ENCODE measurements around the gene COL20A1.
A peak's percentile ranks its signal among the peaks of the same experiment; 100 is the strongest.

The COL20A1 gene

DNA sequence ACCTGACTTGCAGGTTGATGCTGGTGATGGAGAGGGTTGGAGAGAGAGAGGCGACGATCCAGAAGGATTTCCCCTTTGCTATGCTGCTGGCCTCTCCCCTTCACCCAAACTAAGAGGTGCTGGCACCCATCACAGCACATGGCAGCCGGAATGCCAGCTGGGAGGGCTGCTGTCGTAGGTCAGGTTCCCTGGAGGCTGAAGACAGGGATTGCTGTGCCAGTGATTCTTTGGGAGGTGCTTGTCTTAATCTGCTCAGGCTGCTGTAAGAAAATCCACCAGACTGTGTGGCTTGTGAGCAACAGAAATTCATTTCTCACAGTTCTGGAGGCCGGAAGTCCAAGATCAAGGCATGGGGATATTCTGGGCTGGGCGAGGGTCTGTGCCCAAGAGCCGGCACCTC, 24.7 kb upstream of the COL20A1 start:
- TF ChIP-seq, protein P1, sequence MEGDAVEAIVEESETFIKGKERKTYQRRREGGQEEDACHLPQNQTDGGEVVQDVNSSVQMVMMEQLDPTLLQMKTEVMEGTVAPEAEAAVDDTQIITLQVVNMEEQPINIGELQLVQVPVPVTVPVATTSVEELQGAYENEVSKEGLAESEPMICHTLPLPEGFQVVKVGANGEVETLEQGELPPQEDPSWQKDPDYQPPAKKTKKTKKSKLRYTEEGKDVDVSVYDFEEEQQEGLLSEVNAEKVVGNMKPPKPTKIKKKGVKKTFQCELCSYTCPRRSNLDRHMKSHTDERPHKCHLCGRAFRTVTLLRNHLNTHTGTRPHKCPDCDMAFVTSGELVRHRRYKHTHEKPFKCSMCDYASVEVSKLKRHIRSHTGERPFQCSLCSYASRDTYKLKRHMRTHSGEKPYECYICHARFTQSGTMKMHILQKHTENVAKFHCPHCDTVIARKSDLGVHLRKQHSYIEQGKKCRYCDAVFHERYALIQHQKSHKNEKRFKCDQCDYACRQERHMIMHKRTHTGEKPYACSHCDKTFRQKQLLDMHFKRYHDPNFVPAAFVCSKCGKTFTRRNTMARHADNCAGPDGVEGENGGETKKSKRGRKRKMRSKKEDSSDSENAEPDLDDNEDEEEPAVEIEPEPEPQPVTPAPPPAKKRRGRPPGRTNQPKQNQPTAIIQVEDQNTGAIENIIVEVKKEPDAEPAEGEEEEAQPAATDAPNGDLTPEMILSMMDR (IDR thresholded peaks at IDR 0.05): no peak
- peaks cover 8 to 9% of the 10 kb centered on the region in 2 experiments for H3K4me1 ChIP-seq (ENCODE audit: control insufficient read depth in 1 of 2, insufficient read depth in 1 of 2, low read depth in 1 of 2, low read length in 1 of 2)
- H3K9me3 ChIP-seq: no peaks in the 10 kb centered on the region
- H3K27me3 ChIP-seq: peaks cover 67% of the 10 kb centered on the region
- no peaks in the 10 kb centered on the region for H3K36me3 ChIP-seq
- H3K4me3 ChIP-seq (ENCODE audit: low read depth in 1 of 2, low read length in 1 of 2): no peak overlapping the region
- H3K27ac ChIP-seq: no peak overlapping the region

DNA sequence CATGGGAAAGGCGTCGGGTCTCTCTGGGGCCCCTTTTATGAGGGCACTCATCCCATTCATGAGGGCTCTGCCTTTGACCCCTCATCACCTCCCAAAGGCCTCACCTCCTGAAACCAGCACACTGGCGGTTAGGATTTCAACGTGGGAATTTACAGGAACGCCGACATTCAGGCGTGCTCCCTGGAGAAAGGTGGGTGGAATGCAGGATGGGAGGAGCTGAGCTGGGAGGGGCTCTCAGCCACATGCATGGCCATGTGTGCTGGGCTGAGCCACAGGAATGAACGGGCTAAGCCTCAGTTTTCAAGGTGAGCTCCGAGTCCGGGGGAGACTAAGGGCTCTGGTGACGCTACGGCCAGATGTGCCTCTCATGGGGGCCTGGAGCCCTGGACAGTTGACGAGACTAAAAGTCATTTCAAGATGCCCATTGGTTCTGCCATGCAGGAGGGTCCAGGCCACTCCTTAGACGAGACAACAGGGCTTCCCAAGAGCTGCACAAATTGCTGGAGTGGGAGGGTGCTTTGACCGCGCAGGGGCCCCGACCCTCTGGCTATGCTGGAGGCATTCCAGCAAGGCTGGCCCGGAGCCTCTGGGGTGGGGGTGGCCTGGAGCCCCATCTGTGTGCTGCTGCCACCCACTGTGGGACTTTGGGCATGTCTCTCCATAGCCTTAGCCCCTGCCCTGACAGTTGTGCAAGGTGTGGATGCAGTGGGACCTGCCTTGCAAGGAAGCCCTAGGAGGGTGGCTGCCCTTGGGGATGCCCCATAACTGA, 24.1 kb upstream of the COL20A1 start:
- Histone ChIP-seq H3K36me3 (no peaks in the 10 kb centered on the region), H3K9me3 (no peaks in the 10 kb centered on the region), H3K4me3 (ENCODE audit: low read depth in 1 of 2, low read length in 1 of 2) (no peak overlapping the region), H3K27me3 (peaks cover 61% of the 10 kb centered on the region), H3K27ac (no peak overlapping the region), H3K4me1 (ENCODE audit: control insufficient read depth in 1 of 2, insufficient read depth in 1 of 2, low read depth in 1 of 2, low read length in 1 of 2) (peaks cover 14 to 15% of the 10 kb centered on the region in 2 experiments)
- TF ChIP-seq, protein P1 (IDR thresholded peaks at IDR 0.05): no peak

DNA sequence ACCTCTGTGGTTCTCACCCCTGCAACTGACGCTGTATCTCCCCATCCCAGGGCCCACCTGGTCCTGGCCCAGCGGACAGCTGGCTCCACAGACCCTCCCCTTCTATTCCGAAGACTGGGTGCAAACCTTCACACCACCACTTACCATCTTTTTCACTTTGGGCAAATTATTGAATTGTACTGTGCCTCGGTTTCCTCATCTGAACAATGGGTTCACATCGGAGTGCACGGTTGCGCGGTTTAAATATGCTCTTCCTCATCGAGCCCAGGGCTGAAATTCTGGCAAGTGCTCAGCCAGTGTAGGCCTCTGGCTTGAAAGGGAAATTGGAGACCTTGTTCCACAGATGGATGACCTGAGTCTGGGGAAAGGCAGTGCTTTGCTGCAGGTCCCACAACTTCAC, 23.3 kb upstream of the COL20A1 start:
- TF ChIP-seq, protein P1 (IDR thresholded peaks at IDR 0.05): no peak
- no peak overlapping the region for H3K4me3 ChIP-seq (ENCODE audit: low read depth in 1 of 2, low read length in 1 of 2)
- H3K4me1 ChIP-seq (ENCODE audit: control insufficient read depth in 1 of 2, insufficient read depth in 1 of 2, low read depth in 1 of 2, low read length in 1 of 2): peaks cover 15 to 16% of the 10 kb centered on the region in 2 experiments
- H3K9me3 ChIP-seq: no peaks in the 10 kb centered on the region
- no peak overlapping the region for H3K27ac ChIP-seq
- peaks cover 52% of the 10 kb centered on the region for H3K27me3 ChIP-seq
- no peaks in the 10 kb centered on the region for H3K36me3 ChIP-seq

DNA sequence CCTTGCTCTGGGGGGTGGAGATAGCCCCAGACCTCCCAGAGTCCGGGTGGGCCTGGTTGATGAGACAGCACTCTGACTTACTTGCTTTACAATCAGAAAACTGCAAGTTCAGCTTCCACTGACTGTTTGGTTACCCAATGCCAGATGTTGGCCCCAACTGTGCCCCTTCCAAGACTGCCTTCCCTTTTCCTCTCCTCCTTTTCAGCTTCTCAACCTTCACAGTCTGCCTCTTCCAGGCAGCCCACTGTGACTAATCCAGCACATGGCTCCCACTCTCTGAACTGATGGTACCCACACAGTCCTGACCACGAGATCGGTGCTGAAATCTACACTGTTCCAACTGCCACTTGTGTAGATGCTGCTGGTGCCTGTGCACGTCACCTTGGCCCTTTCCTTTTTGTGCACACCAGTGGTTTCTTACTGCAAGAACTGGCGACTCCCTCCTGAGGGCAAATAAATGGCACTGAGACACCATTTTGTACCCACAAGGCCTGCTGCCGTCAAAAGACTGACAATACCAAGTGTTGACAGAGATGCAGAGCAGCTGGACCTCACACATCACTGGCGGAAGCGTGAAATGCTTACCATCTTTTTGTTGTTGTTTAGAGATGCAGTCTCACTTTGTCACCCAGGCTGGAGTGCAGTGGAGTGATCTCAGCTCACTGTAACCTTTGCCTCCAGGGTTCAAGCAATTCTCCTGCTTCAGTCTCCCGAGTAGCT, 22.2 kb upstream of the COL20A1 start:
- Histone ChIP-seq H3K4me1 (ENCODE audit: control insufficient read depth in 1 of 2, insufficient read depth in 1 of 2, low read depth in 1 of 2, low read length in 1 of 2) (peaks cover 15 to 16% of the 10 kb centered on the region in 2 experiments), H3K9me3 (no peaks in the 10 kb centered on the region), H3K27me3 (peaks cover 42% of the 10 kb centered on the region), H3K4me3 (ENCODE audit: low read depth in 1 of 2, low read length in 1 of 2) (no peak overlapping the region), H3K36me3 (no peaks in the 10 kb centered on the region), H3K27ac (no peak overlapping the region)
- TF ChIP-seq, protein P1 (IDR thresholded peaks at IDR 0.05): no peak

DNA sequence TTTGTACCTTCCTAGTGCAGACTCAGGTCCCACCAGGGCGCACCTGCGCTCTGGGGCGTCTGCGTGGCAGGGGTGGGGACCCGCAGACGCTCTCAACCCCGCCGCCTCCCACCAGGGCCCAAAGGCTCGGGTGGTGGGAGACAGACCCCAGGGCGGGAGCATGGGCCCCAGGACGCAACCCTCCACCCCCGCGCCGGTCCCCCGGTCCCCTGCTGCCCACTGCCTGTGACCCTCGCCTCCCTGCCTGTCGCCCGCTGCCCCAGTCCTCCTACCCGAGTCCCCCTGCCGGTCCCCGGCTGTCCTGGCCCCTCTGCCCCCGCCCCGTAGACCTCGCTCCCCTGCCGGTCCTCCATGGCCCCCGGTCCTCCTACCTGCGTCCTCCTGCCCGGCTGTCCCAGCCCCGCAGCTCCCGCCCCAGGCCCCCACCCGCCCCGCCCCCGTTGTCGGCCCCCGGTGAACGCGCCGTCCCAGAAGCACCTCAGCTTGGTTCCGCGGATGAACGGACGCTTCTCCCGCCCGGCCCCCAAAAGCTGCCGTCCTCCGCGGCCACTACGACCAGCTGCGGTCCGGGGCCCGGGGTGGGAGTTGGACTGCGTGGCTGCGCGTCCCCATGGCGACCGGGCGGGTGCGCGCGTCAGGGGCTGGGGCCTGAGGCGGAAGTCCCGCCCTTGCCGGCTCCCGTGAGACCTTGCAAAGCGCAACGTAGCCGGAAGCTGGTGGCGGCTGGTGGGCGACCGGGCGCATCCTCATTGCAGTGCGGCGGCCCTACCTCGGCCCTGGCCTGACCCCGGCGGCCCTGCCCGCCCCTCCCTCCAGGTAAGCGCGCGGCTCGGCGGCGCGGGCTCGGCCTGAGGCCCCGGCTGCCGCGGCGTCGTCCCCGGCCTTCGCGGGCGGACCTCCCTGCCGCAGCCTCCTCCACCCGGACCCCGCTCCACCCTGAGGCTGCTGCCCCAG, 20.6 kb upstream of the COL20A1 start, which contains the start of gene ARFGAP1:
Gene ARFGAP1, plus strand, starts transcription at position 709 of the 954 bp plus-strand sequence. CDS start 2,768 bp downstream, outside the sequence.
- Histone ChIP-seq H3K27ac (peak within 1 kb of the TSS; percentile 61), H3K4me1 (ENCODE audit: control insufficient read depth in 1 of 2, insufficient read depth in 1 of 2, low read depth in 1 of 2, low read length in 1 of 2) (peaks cover 15 to 16% of the 10 kb centered on the region in 2 experiments), H3K4me3 (ENCODE audit: low read depth in 1 of 2, low read length in 1 of 2) (peak within 1 kb of the TSS; percentile 79 to 83), H3K9me3 (no peaks in the 10 kb centered on the region), H3K27me3 (peaks cover 38% of the 10 kb centered on the region), H3K36me3 (peaks cover 16% of the 10 kb centered on the region)
- TF ChIP-seq, protein P1 (IDR thresholded peaks at IDR 0.05): peak; percentile 16
